Astrocyte (in vitro differentiated cells and primary cell): ENCODE data around the gene TEPSIN. TPM values are rescaled to one million over a fixed set of nuclear protein-coding genes. Genes with fewer than 3 reads are reported as not detected.

Experiments used
- DNase-seq: peaks from one replicate; pipeline ENCODE4 v3.0.0-alpha.2; 2010; ENCODE audit warnings: low read depth
- FAIRE-seq: peaks from 2 replicates; lab custom pipeline; 2011; peaks lifted over from hg19 to GRCh38; lab: Jason Lieb, UNC
- H2AFZ ChIP-seq: 2 replicates; pipeline ENCODE4 v1.6.0; 2012; ENCODE audit warnings: low read depth, low read length, inconsistent platforms
- H3K27ac ChIP-seq: 2 replicates; pipeline ENCODE4 v1.5.1; 2011; ENCODE audit warnings: low read depth, low read length, inconsistent platforms
- H3K27me3 ChIP-seq: 2 replicates; pipeline ENCODE4 v1.6.0; 2011; ENCODE audit warnings: low read length, inconsistent platforms; ENCODE audit not compliant: insufficient read depth
- H3K36me3 ChIP-seq: 2 replicates; pipeline ENCODE4 v1.5.1; 2011; ENCODE audit warnings: low read length, inconsistent platforms; ENCODE audit not compliant: insufficient read depth
- H3K4me1 ChIP-seq: 2 replicates; pipeline ENCODE4 v1.5.1; 2011; ENCODE audit warnings: low read length, inconsistent platforms; ENCODE audit not compliant: insufficient read depth
- H3K4me2 ChIP-seq: 2 replicates; pipeline ENCODE4 v1.6.0; 2012; ENCODE audit warnings: low read length, inconsistent platforms
- H3K4me3 ChIP-seq: 2 replicates; pipeline ENCODE4 v1.5.1; 2011; ENCODE audit warnings: low read depth, mild to moderate bottlenecking, low read length, inconsistent platforms; ENCODE audit not compliant: insufficient read depth
- H3K79me2 ChIP-seq: 2 replicates; pipeline ENCODE4 v1.6.0; 2012; ENCODE audit warnings: mild to moderate bottlenecking, low read length, inconsistent platforms; ENCODE audit not compliant: insufficient read depth
- H3K9ac ChIP-seq: 2 replicates; pipeline ENCODE4 v1.6.0; 2012; ENCODE audit warnings: mild to moderate bottlenecking, low read length, inconsistent platforms
- H3K9me3 ChIP-seq: 2 replicates; pipeline ENCODE4 v1.5.1; 2012; ENCODE audit warnings: low read depth, mild to moderate bottlenecking, low read length, inconsistent platforms; ENCODE audit not compliant: insufficient read depth
- H4K20me1 ChIP-seq: 2 replicates; pipeline ENCODE4 v1.6.0; 2012; ENCODE audit warnings: low read length, inconsistent platforms; ENCODE audit not compliant: insufficient read depth
- H3K27ac Mint-ChIP-seq: one replicate; pipeline ENCODE4 v1.8.0; 2021; ENCODE audit warnings: mild to moderate bottlenecking, mixed read lengths; ENCODE audit not compliant: unreplicated experiment
- H3K27me3 Mint-ChIP-seq: one replicate; pipeline ENCODE4 v1.8.0; 2021; ENCODE audit warnings: low read depth, mixed read lengths; ENCODE audit not compliant: unreplicated experiment
- H3K36me3 Mint-ChIP-seq: one replicate; pipeline ENCODE4 v1.8.0; 2021; ENCODE audit warnings: low read depth, mixed read lengths; ENCODE audit not compliant: unreplicated experiment
- H3K4me1 Mint-ChIP-seq: one replicate; pipeline ENCODE4 v1.8.0; 2021; ENCODE audit warnings: low read depth, mixed read lengths; ENCODE audit not compliant: unreplicated experiment
- H3K4me3 Mint-ChIP-seq: one replicate; pipeline ENCODE4 v1.8.0; 2021; ENCODE audit warnings: mild to moderate bottlenecking, moderate library complexity, mixed read lengths; ENCODE audit not compliant: unreplicated experiment
- H3K9me3 Mint-ChIP-seq: one replicate; pipeline ENCODE4 v1.8.0; 2021; ENCODE audit warnings: mild to moderate bottlenecking, mixed read lengths; ENCODE audit not compliant: unreplicated experiment
- CTCF ChIP-seq: IDR thresholded peaks from 2 replicates; pipeline ENCODE4 v1.5.1; 2011; ENCODE audit warnings: low read depth, mild to moderate bottlenecking, inconsistent platforms, low read length, moderate library complexity; ENCODE audit not compliant: insufficient read depth
- EZH2 ChIP-seq: IDR thresholded peaks from 2 replicates; pipeline ENCODE4 v1.6.1; 2012; ENCODE audit warnings: mild to moderate bottlenecking, low read length, inconsistent platforms; ENCODE audit not compliant: insufficient read depth
- total RNA-seq: library from RNA; stranded (reverse); gene quantifications from 2 replicates; pipeline ENCODE4 v1.2.1, GENCODE V29; 2021

The TEPSIN gene
- total RNA-seq, 1 donor from 2014 or later, result 26.4 TPM

- no peak for TF ChIP-seq CTCF
- TF ChIP-seq EZH2, result no peak
- H3K9me3 Mint-ChIP-seq, result no peaks in the 10 kb centered on the region
- peaks cover 2% of the 10 kb centered on the region for H3K36me3 ChIP-seq
- H3K27me3 ChIP-seq, result no peaks in the 10 kb centered on the region
- peaks cover 3% of the 10 kb centered on the region for H3K27me3 Mint-ChIP-seq
- H3K4me3 ChIP-seq, result no peak overlapping the region
- no peak overlapping the region for H3K27ac ChIP-seq
- H3K27ac Mint-ChIP-seq, result peak overlapping the region; percentile 66
- H3K4me1 Mint-ChIP-seq, result peaks cover 4% of the 10 kb centered on the region
- no peak for DNase-seq
- H3K4me2 ChIP-seq, result no peak overlapping the region
- H3K4me3 Mint-ChIP-seq, result no peak overlapping the region
- FAIRE-seq, result no peak
- peaks cover 51% of the 10 kb centered on the region for H4K20me1 ChIP-seq
- H3K9ac ChIP-seq, result no peak overlapping the region
- H3K36me3 Mint-ChIP-seq, result peaks cover 18% of the 10 kb centered on the region
- no peak overlapping the region for H2AFZ ChIP-seq
- H3K79me2 ChIP-seq, result peaks cover 8% of the 10 kb centered on the region
- H3K9me3 ChIP-seq, result no peaks in the 10 kb centered on the region
- peaks cover 15% of the 10 kb centered on the region for H3K4me1 ChIP-seq
Measured at GRCh38 chr17:81257533-81257932, 18.7 kb upstream of the TEPSIN start.

GRCh38 chr17:81256616-81257015 is 17.8 kb upstream of the TEPSIN start:
- no peak overlapping the region for H3K4me3 Mint-ChIP-seq
- no peaks in the 10 kb centered on the region for H3K9me3 ChIP-seq
- DNase-seq (peak; percentile 46), FAIRE-seq (no peak)
- H3K36me3 ChIP-seq, result peaks cover 2% of the 10 kb centered on the region
- H3K9ac ChIP-seq, result no peak overlapping the region
- H3K9me3 Mint-ChIP-seq, result no peaks in the 10 kb centered on the region
- H3K79me2 ChIP-seq, result peaks cover 8% of the 10 kb centered on the region
- H2AFZ ChIP-seq, result no peak overlapping the region
- peaks cover 15% of the 10 kb centered on the region for H3K36me3 Mint-ChIP-seq
- no peak overlapping the region for H3K4me2 ChIP-seq
- no peak overlapping the region for H3K4me3 ChIP-seq
- H3K4me1 Mint-ChIP-seq, result peaks cover 4% of the 10 kb centered on the region
- H3K27me3 Mint-ChIP-seq, result peaks cover 3% of the 10 kb centered on the region
- H3K4me1 ChIP-seq, result peaks cover 15% of the 10 kb centered on the region
- H3K27ac Mint-ChIP-seq, result no peak overlapping the region
- no peak overlapping the region for H3K27ac ChIP-seq
- H4K20me1 ChIP-seq, result peaks cover 54% of the 10 kb centered on the region
- H3K27me3 ChIP-seq, result no peaks in the 10 kb centered on the region
- no peak for TF ChIP-seq CTCF
- no peak for TF ChIP-seq EZH2

- peaks cover 14% of the 10 kb centered on the region for H3K36me3 Mint-ChIP-seq
- peaks cover 15% of the 10 kb centered on the region for H3K4me1 ChIP-seq
- no peak overlapping the region for H2AFZ ChIP-seq
- peaks cover 4% of the 10 kb centered on the region for H3K4me1 Mint-ChIP-seq
- H3K4me3 Mint-ChIP-seq, result peak overlapping the region; percentile 50
- TF ChIP-seq EZH2 (no peak), CTCF (peak; percentile 58)
- H3K9me3 ChIP-seq, result no peaks in the 10 kb centered on the region
- H3K36me3 ChIP-seq, result no peaks in the 10 kb centered on the region
- H3K27me3 ChIP-seq, result no peaks in the 10 kb centered on the region
- H3K4me3 ChIP-seq, result no peak overlapping the region
- H4K20me1 ChIP-seq, result peaks cover 54% of the 10 kb centered on the region
- no peaks in the 10 kb centered on the region for H3K9me3 Mint-ChIP-seq
- peak overlapping the region; percentile 63 for H3K4me2 ChIP-seq
- peaks cover 3% of the 10 kb centered on the region for H3K27me3 Mint-ChIP-seq
- no peak overlapping the region for H3K27ac ChIP-seq
- peak; percentile 64 for DNase-seq
- FAIRE-seq, result no peak
- H3K9ac ChIP-seq, result no peak overlapping the region
- H3K27ac Mint-ChIP-seq, result peak overlapping the region; percentile 66
- peaks cover 8% of the 10 kb centered on the region for H3K79me2 ChIP-seq
Measured at GRCh38 chr17:81254955-81255717, 16.3 kb upstream of the TEPSIN start.
